GM21737 (cell line): ENCODE results near the gene C1QC.
"Not testable (repeated sequence)": the region's sequence is repeated elsewhere in the genome, so short reads cannot be mapped to it uniquely, and the experiment has no call there.

Source experiments
- ATAC-seq: cut with Tn5 transposase; IDR thresholded peaks from one replicate; pipeline ENCODE4 v1.9.1; 2021; ENCODE audit warnings: mild to moderate bottlenecking, moderate library complexity; ENCODE audit not compliant: unreplicated experiment

C1QC gene

GRCh38 chr1:22645931-22646330 lies 2.5 kb downstream of the C1QC start:
- no peak for ATAC-seq

GRCh38 chr1:22646384-22646783 lies 3.0 kb downstream of the C1QC start:
- no peak for ATAC-seq

DNA sequence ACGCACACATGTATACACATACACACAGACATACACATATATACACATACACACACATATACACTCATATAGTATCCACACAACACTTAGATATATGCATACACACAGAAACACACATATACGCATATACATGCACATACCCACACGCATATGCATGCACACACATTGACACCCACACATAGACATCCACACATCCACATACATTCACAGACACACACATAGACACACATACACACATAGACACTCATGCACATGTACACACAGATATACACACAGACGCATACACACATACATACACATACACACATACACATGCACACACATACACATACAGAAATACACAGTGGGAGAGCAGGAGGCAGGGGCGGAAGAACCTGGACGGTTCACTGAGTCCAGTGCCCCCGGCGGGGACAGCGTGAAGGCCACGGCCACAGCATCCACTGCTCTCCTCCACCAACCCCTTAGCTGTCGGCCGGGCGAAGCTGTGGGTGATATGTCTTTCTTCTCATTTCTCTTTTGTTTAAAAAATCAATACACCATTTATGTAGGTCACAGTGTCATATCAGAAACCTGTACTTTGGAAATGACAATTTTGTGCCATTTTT lies 6.8 kb downstream of the C1QC start:
- no peak for ATAC-seq

DNA sequence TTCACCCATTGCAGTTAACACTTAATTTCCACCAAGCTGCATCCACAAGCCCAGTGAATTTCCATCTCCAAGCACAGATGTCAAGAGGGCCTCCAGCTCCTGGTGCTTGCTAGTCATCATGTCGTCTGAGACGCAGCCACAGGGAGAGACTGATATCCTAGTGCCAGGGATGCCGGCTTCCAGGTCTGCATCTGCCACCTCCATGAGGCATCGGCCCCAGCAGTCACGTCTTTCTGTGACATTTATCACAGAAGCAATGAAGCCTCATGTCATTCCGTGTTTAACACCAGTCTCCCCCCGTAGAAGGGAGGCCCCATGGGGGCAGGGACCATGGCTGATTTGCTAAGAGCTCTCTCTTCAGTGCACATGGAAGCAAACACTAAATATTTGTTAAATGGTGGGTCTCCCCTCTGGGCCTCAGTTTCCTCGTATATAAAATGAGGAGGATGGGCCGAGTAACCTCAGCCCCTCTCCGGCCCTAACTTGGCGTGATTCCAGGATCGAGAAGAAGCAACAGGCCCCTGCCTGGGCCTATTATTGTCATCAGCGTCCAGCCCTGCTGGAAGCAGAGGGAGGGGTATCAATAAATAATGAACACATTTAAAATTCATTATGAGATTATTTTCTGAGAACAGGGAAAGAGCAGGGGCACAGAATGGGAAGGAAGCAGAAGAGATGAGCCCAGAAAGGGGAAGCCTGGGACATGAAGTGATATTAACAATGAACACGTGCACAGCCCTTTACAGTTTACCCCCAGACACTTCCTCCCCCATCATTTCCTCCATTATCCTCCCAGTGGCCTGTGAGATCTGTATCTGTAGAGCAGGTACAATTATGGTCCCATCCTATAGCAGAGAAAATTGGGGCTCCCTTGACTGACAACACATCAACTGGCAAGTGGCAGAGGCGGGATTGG lies 8.8 kb downstream of the C1QC start:
- ATAC-seq, result no peak

- no peak for ATAC-seq
These were observed 9.5 kb downstream of the C1QC start, which contains the start of gene C1QB for GRCh38 chr1:22652881-22653316. TSS of gene C1QB (plus strand) at chr1:22653236. CDS start at chr1:22659463, 6,227 bp downstream.

DNA sequence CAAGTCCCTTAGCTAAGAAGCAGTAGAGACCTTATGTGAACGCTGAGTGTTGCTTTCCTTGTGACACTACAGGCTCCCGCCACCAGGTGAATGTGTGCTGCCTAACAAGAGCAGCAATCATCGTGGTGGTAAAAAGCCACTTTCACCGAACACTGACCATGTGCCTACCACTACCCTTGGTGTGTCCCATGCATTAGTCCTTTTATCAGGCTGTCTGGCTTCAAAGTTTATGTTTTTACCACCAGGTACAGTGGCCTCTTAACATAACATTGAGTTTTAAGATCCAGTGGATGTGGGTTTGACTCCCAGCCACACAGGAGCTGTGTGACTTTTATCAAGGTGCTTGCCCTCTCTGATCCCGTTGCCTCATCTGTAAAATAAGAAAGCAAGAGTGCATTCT lies 11.3 kb downstream of the C1QC start:
- no peak for ATAC-seq

GRCh38 chr1:22658385-22659163 lies 15.1 kb downstream of the C1QC start:
- no peak for ATAC-seq

DNA sequence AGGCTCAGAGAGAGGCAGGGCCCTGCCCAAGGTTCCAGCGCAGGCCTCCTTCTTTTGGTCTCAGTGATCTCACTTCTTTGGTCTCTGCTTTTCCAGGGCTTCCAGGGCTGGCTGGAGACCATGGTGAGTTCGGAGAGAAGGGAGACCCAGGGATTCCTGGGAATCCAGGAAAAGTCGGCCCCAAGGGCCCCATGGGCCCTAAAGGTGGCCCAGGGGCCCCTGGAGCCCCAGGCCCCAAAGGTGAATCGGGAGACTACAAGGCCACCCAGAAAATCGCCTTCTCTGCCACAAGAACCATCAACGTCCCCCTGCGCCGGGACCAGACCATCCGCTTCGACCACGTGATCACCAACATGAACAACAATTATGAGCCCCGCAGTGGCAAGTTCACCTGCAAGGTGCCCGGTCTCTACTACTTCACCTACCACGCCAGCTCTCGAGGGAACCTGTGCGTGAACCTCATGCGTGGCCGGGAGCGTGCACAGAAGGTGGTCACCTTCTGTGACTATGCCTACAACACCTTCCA lies 17.3 kb downstream of the C1QC start:
- no peak for ATAC-seq

GRCh38 chr1:22661880-22662279 lies 18.4 kb downstream of the C1QC start:
- no peak for ATAC-seq

GRCh38 chr1:22662318-22662717 lies 18.9 kb downstream of the C1QC start:
- ATAC-seq, result no peak

GRCh38 chr1:22662986-22663408 lies 19.6 kb downstream of the C1QC start:
- ATAC-seq, result no peak

DNA sequence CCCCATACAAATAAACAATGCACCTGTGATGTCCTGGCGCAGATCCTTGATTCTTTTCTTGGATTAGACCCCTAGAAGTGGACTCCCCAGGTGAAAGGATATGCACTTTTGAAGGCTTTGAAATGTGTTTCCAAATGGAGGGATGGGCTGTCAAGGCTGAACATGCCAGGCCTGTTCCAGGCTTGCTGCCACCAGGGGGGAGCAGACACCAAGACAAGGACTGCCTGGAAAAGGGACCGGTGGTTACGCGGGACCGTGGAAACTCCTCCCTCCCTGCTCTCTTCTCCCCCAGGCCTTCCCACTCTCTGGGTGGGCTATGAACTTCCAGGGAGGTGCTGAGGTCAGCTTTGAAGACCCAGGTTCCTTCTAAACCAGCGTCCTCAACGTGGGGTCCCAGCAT lies 22.3 kb downstream of the C1QC start:
- no peak for ATAC-seq

- no peak for ATAC-seq
These were observed 23.0 kb downstream of the C1QC start for GRCh38 chr1:22666412-22666811.

DNA sequence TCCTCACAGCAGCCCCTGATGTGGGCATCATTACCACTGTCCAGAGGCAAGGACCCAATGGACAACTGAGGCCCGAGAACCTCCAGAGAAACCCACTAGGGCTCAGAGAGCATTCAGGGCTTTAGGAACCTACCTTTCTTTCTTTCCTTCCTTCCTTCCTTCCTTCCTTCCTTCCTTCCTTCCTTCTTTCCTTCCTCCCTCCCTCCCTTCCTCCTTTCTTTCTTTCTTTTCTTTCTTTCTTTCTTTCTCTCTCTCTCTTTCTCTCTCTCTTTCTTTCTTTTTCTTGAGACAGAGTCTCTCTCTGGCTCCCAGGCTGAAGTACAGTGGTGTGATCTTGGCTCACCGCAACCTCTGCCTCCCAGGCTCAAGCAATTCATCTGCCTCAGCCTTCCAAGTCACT lies 25.4 kb downstream of the C1QC start:
- ATAC-seq, result not testable (repeated sequence)

GRCh38 chr1:22670352-22670975 lies 27.0 kb downstream of the C1QC start:
- ATAC-seq, result no peak

- no peak for ATAC-seq
These were observed 28.6 kb downstream of the C1QC start for GRCh38 chr1:22671999-22672398.

DNA sequence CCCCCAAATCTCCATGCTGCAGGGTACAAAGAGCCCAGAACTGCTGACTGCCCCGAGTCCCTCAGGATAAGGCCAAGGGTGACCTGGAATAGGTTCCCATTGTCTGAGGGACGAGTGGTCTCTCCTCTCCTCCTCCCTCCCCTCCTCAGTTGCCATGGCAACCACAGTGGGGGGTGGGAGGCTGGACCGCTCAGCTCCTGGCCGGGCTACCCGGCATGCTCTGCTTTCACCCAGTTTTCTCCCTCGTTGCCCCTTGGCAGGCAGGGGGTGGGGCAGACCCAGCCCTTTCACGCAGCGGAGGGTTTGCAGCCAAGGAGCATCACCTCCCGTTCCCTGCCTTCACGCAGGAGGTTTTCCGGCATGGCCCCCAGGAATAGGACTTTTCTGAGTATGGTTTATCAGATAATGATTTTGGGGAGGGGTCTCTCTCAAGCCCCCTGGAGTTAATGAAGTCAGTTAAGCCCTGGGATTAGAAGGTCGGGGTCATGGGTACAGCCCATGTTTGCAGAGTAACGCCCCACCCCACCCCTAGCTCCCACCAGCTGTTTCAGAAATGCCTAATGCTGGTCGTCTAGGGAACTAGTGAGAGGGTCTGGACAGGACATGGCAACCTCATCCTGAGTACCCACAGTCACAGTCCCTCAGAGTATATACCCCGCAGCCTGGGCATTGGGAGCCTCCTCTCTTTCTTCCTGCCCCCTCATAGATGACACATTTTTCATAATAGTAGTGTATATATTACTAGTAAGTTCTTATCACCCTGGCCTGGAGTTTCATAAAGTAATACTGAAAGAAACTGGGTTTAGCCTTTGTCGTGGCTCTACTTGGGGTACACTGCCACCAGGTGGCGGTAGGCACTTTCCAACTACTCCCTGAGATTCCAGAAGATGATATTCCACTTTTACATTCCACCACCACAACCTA lies 30.3 kb downstream of the C1QC start:
- ATAC-seq, result no peak

- no peak for ATAC-seq
These were observed 30.9 kb downstream of the C1QC start for GRCh38 chr1:22674410-22674749.

DNA sequence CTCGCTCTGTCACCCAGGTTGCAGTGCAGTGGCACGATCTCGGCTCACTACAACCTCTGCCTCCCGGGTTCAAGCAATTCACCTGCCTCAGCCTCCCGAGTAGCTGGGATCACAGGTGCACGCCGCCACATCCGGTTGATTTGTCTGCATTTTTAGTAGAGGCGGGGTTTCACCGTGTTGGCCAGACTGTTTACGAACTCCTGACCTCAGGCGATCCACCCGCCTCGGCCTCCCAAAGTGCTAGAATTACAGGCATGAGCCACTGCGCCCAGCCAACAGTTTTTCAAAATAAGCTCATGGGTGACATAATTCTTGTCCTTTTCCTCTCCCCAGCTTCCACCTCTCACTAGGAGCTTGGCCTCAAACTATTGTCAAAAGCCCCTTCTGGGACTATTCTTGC lies 32.7 kb downstream of the C1QC start:
- ATAC-seq, result not testable (repeated sequence)
